Measurements from ENCODE around the gene UBE2J2. TPM values are rescaled to one million over a fixed set of nuclear protein-coding genes. Genes with fewer than 3 reads are reported as not detected.

The UBE2J2 gene
- total and polyA plus RNA-seq, 2 of the 13 experiments (the other 11 are each of a cell fraction or from before 2014, with no cell fraction given): 25.4 to 29.4 TPM

DNA sequence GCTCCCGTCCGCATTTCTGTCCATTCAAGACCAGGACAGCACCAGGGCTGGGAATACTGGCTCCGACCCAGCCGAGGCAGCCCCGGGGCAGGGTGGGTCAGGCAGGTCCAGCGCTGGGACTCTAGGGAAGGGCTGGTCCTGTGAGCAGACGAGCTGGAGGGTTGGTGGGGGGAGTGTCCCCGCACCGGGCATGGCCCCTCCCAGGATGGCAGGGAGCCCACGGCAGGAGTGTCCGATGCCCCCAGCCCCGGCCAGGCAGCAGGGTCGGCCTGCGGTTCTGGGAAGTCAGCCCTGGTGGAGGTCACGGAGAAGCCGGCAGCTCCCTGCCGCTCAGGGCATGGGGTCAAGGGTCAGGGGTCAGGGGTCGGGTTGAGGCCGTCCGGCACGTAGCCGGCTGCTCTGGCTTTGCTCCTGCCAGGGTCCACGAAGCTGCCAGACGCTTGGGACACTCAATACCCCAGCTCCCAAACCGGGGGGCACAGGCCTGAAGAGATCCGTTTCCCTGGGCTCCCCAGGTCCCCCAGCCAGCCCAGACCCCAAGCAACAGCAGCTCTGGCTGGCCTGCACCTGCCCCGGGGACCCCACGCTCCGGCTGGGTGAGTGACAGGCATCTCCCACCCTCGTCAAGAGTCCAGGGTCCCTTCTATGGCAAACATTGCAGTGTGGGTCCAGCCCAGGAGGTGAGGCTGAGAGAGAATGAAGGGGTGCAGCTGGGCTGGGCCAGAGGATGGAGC is 33.9 kb downstream of the UBE2J2 start (continued):
- TF ChIP-seq ZNF773 (CRISPR knock-in tag; IDR thresholded peaks at IDR 0.05; ENCODE audit: borderline replicate concordance) (0 out of 2 replicates have a peak, but pooled peaks have one; percentile 13), RFXAP (CRISPR knock-in tag; IDR thresholded peaks at IDR 0.05; ENCODE audit: borderline replicate concordance) (peak; percentile 60; the same call in 1 of the 2 replicates), TCF7 (IDR thresholded peaks at IDR 0.05; ENCODE audit: low read depth) (no peak), SOX6 (IDR thresholded peaks at IDR 0.05) (no peak), SOX6 (CRISPR knock-in tag; IDR thresholded peaks at IDR 0.05) (no peak; the same call in 1 of the 2 replicates), HOXA9 (CRISPR knock-in tag; IDR thresholded peaks at IDR 0.05; ENCODE audit: borderline replicate concordance) (no peak), ZFP91 (CRISPR knock-in tag; IDR thresholded peaks at IDR 0.05; ENCODE audit: borderline replicate concordance) (peak; percentile 72; the same call in 1 of the 2 replicates), GLI4 (CRISPR knock-in tag; IDR thresholded peaks at IDR 0.05; ENCODE audit: borderline replicate concordance) (peak; percentile 40; the same call in 1 of the 2 replicates), GZF1 (CRISPR knock-in tag; IDR thresholded peaks at IDR 0.05) (no peak), HOMEZ (CRISPR knock-in tag; IDR thresholded peaks at IDR 0.05; ENCODE audit: low read depth) (no peak), MLLT10 (CRISPR knock-in tag; IDR thresholded peaks at IDR 0.05) (no peak), PAX8 (CRISPR knock-in tag; IDR thresholded peaks at IDR 0.05; ENCODE audit: borderline replicate concordance) (no peak), ZNF276 (CRISPR knock-in tag; IDR thresholded peaks at IDR 0.05; ENCODE audit: low read depth) (no peak), ZNF207 (IDR thresholded peaks at IDR 0.05; ENCODE audit: borderline replicate concordance) (no peak), RFXANK (CRISPR knock-in tag; IDR thresholded peaks at IDR 0.05) (no peak), BATF2 (CRISPR knock-in tag; IDR thresholded peaks at IDR 0.05) (no peak), SIX1 (CRISPR knock-in tag; IDR thresholded peaks at IDR 0.05; ENCODE audit: borderline replicate concordance) (no peak), ZNF101 (CRISPR knock-in tag; IDR thresholded peaks at IDR 0.05; ENCODE audit: borderline replicate concordance, low read depth) (no peak), NBN (conservative IDR thresholded peaks at IDR 0.05) (no peak), NFIC (IDR thresholded peaks at IDR 0.05; ENCODE audit: low read length) (no peak)
- TF ChIP-seq, protein P1, sequence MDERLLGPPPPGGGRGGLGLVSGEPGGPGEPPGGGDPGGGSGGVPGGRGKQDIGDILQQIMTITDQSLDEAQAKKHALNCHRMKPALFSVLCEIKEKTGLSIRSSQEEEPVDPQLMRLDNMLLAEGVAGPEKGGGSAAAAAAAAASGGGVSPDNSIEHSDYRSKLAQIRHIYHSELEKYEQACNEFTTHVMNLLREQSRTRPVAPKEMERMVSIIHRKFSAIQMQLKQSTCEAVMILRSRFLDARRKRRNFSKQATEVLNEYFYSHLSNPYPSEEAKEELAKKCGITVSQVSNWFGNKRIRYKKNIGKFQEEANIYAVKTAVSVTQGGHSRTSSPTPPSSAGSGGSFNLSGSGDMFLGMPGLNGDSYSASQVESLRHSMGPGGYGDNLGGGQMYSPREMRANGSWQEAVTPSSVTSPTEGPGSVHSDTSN (CRISPR knock-in tag; IDR thresholded peaks at IDR 0.05): peak; percentile 78
- TF ChIP-seq, protein P2, sequence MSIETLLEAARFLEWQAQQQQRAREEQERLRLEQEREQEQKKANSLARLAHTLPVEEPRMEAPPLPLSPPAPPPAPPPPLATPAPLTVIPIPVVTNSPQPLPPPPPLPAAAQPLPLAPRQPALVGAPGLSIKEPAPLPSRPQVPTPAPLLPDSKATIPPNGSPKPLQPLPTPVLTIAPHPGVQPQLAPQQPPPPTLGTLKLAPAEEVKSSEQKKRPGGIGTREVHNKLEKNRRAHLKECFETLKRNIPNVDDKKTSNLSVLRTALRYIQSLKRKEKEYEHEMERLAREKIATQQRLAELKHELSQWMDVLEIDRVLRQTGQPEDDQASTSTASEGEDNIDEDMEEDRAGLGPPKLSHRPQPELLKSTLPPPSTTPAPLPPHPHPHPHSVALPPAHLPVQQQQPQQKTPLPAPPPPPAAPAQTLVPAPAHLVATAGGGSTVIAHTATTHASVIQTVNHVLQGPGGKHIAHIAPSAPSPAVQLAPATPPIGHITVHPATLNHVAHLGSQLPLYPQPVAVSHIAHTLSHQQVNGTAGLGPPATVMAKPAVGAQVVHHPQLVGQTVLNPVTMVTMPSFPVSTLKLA (IDR thresholded peaks at IDR 0.05): no peak

All from HepG2 (cell line).